Trophoblast cell (in vitro differentiated cells and primary cell): ENCODE data around the gene ZBTB2.

Source experiments
- DNase-seq, 2 donors: peaks; one replicate each; pipeline ENCODE4 v3.0.0-alpha.2; 2016
- H2AFZ ChIP-seq: 2 replicates; pipeline ENCODE4 v1.6.1; 2013; ENCODE audit warnings: low read length, moderate library complexity, mild to moderate bottlenecking; ENCODE audit not compliant: insufficient read depth, poor library complexity
- H2AK5ac ChIP-seq: 2 replicates; pipeline ENCODE4 v1.6.1; 2013; ENCODE audit warnings: mild to moderate bottlenecking, low read length
- H2BK120ac ChIP-seq: 2 replicates; pipeline ENCODE4 v1.6.1; 2013; ENCODE audit warnings: low read length, mild to moderate bottlenecking, moderate library complexity; ENCODE audit not compliant: insufficient read depth, poor library complexity
- H2BK12ac ChIP-seq: 2 replicates; pipeline ENCODE4 v1.6.1; 2013; ENCODE audit warnings: mild to moderate bottlenecking, low read length, moderate library complexity
- H2BK5ac ChIP-seq: 2 replicates; pipeline ENCODE4 v1.6.1; 2013; ENCODE audit warnings: low read length, low read depth, moderate library complexity, mild to moderate bottlenecking; ENCODE audit not compliant: poor library complexity
- H3K14ac ChIP-seq: 2 replicates; pipeline ENCODE4 v1.6.1; 2013; ENCODE audit warnings: mild to moderate bottlenecking, low read length
- H3K18ac ChIP-seq: 2 replicates; pipeline ENCODE4 v1.6.1; 2013; ENCODE audit warnings: mild to moderate bottlenecking, low read length
- H3K23ac ChIP-seq: 2 replicates; pipeline ENCODE4 v1.6.1; 2013; ENCODE audit warnings: low read length
- H3K27ac ChIP-seq: 2 replicates; pipeline ENCODE4 v1.5.1; 2013; ENCODE audit warnings: low read depth, mild to moderate bottlenecking, inconsistent platforms, low read length, moderate library complexity
- H3K27me3 ChIP-seq: 2 replicates; pipeline ENCODE4 v1.6.1; 2013; ENCODE audit warnings: inconsistent platforms, mild to moderate bottlenecking, low read length, moderate library complexity; ENCODE audit not compliant: insufficient read depth
- H3K36me3 ChIP-seq, 2 experiments: 1 replicate in 1 of 2; 2 replicates in 1 of 2; pipeline ENCODE4 v1.6.1; 2013; ENCODE audit warnings: low read length in 2 of 2, mild to moderate bottlenecking in 2 of 2, moderate library complexity in 1 of 2; ENCODE audit not compliant: insufficient read depth in 2 of 2, control insufficient read depth in 1 of 2
- H3K4ac ChIP-seq: 2 replicates; pipeline ENCODE4 v1.6.1; 2013; ENCODE audit warnings: low read depth, mild to moderate bottlenecking, low read length, moderate library complexity
- H3K4me1 ChIP-seq, 2 experiments: 1 replicate in 1 of 2; 2 replicates in 1 of 2; pipeline ENCODE4 v1.6.1; 2013; ENCODE audit warnings: low read length in 2 of 2, mild to moderate bottlenecking in 2 of 2, moderate library complexity in 1 of 2; ENCODE audit not compliant: insufficient read depth in 2 of 2, control insufficient read depth in 1 of 2
- H3K4me2 ChIP-seq: 2 replicates; pipeline ENCODE4 v1.6.1; 2013; ENCODE audit warnings: inconsistent platforms, mild to moderate bottlenecking, low read length, moderate library complexity
- H3K4me3 ChIP-seq: 2 replicates; pipeline ENCODE4 v1.5.1; 2013; ENCODE audit warnings: mild to moderate bottlenecking, low read depth, low read length, inconsistent platforms
- H3K79me1 ChIP-seq: one replicate; pipeline ENCODE4 v1.6.1; 2013; ENCODE audit warnings: low read length
- H3K79me2 ChIP-seq: 2 replicates; pipeline ENCODE4 v1.6.1; 2013; ENCODE audit warnings: low read length, mild to moderate bottlenecking; ENCODE audit not compliant: control insufficient read depth, insufficient read depth, poor library complexity
- H3K9ac ChIP-seq: 2 replicates; pipeline ENCODE4 v1.6.1; 2013; ENCODE audit warnings: mild to moderate bottlenecking, low read length
- H3K9me3 ChIP-seq: 2 replicates; pipeline ENCODE4 v1.6.1; 2013; ENCODE audit warnings: low read depth, mild to moderate bottlenecking, control low read depth, inconsistent platforms, low read length; ENCODE audit not compliant: insufficient read depth
- H4K12ac ChIP-seq: 2 replicates; pipeline ENCODE4 v1.6.1; 2013; ENCODE audit warnings: low read depth, mild to moderate bottlenecking, low read length, moderate library complexity
- H4K8ac ChIP-seq: 2 replicates; pipeline ENCODE4 v1.6.1; 2013; ENCODE audit warnings: low read depth, mild to moderate bottlenecking, low read length, moderate library complexity
- H4K91ac ChIP-seq: one replicate; pipeline ENCODE4 v1.6.1; 2013; ENCODE audit warnings: low read depth, mild to moderate bottlenecking, low read length, moderate library complexity
- WGBS: extraction: QIAGEN DNeasy Blood & Tissue Kit; methylation state at CpG from one replicate; pipeline ENCODE4 v1.1.7; 2013; ENCODE audit warnings: missing lambda C conversion rate; ENCODE audit not compliant: insufficient read length, insufficient coverage; ENCODE audit errors: extremely low coverage; 5-methylcytosine and 5-hydroxymethylcytosine counted together

Gene ZBTB2

GRCh38 chr6:151389618-151390275 lies 1.6 kb downstream of the ZBTB2 start:
- H3K14ac ChIP-seq: peak overlapping the region; percentile 100
- peak overlapping the region; percentile 89 for H3K4me2 ChIP-seq
- H2BK5ac ChIP-seq: peak overlapping the region; percentile 100
- peak overlapping the region; percentile 99 for H3K18ac ChIP-seq
- H3K9ac ChIP-seq: peak overlapping the region; percentile 100
- peak overlapping the region; percentile 100 for H3K27ac ChIP-seq
- H3K36me3 ChIP-seq: peaks cover 0 to 2% of the 10 kb centered on the region in 2 experiments
- peak overlapping the region; percentile 100 for H2AK5ac ChIP-seq
- H4K12ac ChIP-seq: peak overlapping the region; percentile 100
- peaks cover 25% of the 10 kb centered on the region for H3K79me2 ChIP-seq
- peak overlapping the region; percentile 97 for H3K4me3 ChIP-seq
- peak overlapping the region; percentile 94 for H2AFZ ChIP-seq
- H3K9me3 ChIP-seq: no peaks in the 10 kb centered on the region
- H2BK120ac ChIP-seq: peak overlapping the region; percentile 100
- peak overlapping the region; percentile 86 for H2BK12ac ChIP-seq
- peaks cover 22% of the 10 kb centered on the region for H3K79me1 ChIP-seq
- no peaks in the 10 kb centered on the region for H3K27me3 ChIP-seq
- WGBS: no CpG with 5 or more reads among the region's 54 CpGs
- peak overlapping the region; percentile 100 for H4K91ac ChIP-seq
- H3K23ac ChIP-seq: peak overlapping the region; percentile 63
- H3K4me1 ChIP-seq: peaks cover 0 to 3% of the 10 kb centered on the region in 2 experiments
- DNase-seq: peak; percentile 92 to 94
- peak overlapping the region; percentile 100 for H4K8ac ChIP-seq
- peak overlapping the region; percentile 100 for H3K4ac ChIP-seq

GRCh38 chr6:151388997-151389617 lies 2.3 kb downstream of the ZBTB2 start:
- H3K4me2 ChIP-seq: peak overlapping the region; percentile 89
- H2BK12ac ChIP-seq: no peak overlapping the region
- DNase-seq: no peak
- WGBS: no CpG with 5 or more reads among the region's 12 CpGs
- H3K27me3 ChIP-seq: no peaks in the 10 kb centered on the region
- peak overlapping the region; percentile 100 for H4K91ac ChIP-seq
- H3K23ac ChIP-seq: no peak overlapping the region
- H2AK5ac ChIP-seq: no peak overlapping the region
- H2AFZ ChIP-seq: no peak overlapping the region
- H3K4ac ChIP-seq: peak overlapping the region; percentile 84
- H3K27ac ChIP-seq: peak overlapping the region; percentile 100
- H3K4me1 ChIP-seq: peaks cover 0 to 3% of the 10 kb centered on the region in 2 experiments
- no peak overlapping the region for H3K18ac ChIP-seq
- H3K9ac ChIP-seq: peak overlapping the region; percentile 82
- H2BK5ac ChIP-seq: peak overlapping the region; percentile 100
- no peaks in the 10 kb centered on the region for H3K36me3 ChIP-seq
- peak overlapping the region; percentile 50 for H3K4me3 ChIP-seq
- peak overlapping the region; percentile 69 for H4K8ac ChIP-seq
- H3K14ac ChIP-seq: peak overlapping the region; percentile 87
- peak overlapping the region; percentile 91 for H2BK120ac ChIP-seq
- H3K79me2 ChIP-seq: peaks cover 22% of the 10 kb centered on the region
- peaks cover 22% of the 10 kb centered on the region for H3K79me1 ChIP-seq
- no peaks in the 10 kb centered on the region for H3K9me3 ChIP-seq
- peak overlapping the region; percentile 100 for H4K12ac ChIP-seq

GRCh38 chr6:151388236-151388635 lies 3.1 kb downstream of the ZBTB2 start:
- Histone ChIP-seq H3K4me2 (no peak overlapping the region), H2BK5ac (no peak overlapping the region), H3K27ac (no peak overlapping the region), H3K14ac (no peak overlapping the region), H3K9me3 (no peaks in the 10 kb centered on the region), H3K18ac (no peak overlapping the region), H3K4me1 (peaks cover 0 to 3% of the 10 kb centered on the region in 2 experiments), H4K12ac (no peak overlapping the region), H3K9ac (no peak overlapping the region), H3K27me3 (no peaks in the 10 kb centered on the region), H3K79me1 (peaks cover 22% of the 10 kb centered on the region), H3K4ac (peak overlapping the region; percentile 34), H2AK5ac (no peak overlapping the region), H3K79me2 (peaks cover 16% of the 10 kb centered on the region), H3K36me3 (peaks cover 0 to 2% of the 10 kb centered on the region in 2 experiments), H2AFZ (no peak overlapping the region), H4K91ac (no peak overlapping the region), H3K4me3 (no peak overlapping the region), H4K8ac (no peak overlapping the region), H2BK120ac (no peak overlapping the region), H3K23ac (no peak overlapping the region), H2BK12ac (no peak overlapping the region)
- DNase-seq: no peak
- no CpG with 5 or more reads among the region's 2 CpGs for WGBS

- no peak overlapping the region for H2BK5ac ChIP-seq
- no peak overlapping the region for H3K23ac ChIP-seq
- no peak overlapping the region for H3K9ac ChIP-seq
- peaks cover 0 to 3% of the 10 kb centered on the region in 2 experiments for H3K4me1 ChIP-seq
- H3K14ac ChIP-seq: no peak overlapping the region
- no peak overlapping the region for H2AK5ac ChIP-seq
- H3K18ac ChIP-seq: no peak overlapping the region
- H3K79me2 ChIP-seq: peaks cover 16% of the 10 kb centered on the region
- H2AFZ ChIP-seq: no peak overlapping the region
- no peak overlapping the region for H2BK12ac ChIP-seq
- no peaks in the 10 kb centered on the region for H3K27me3 ChIP-seq
- peaks cover 2 to 3% of the 10 kb centered on the region in 2 experiments for H3K36me3 ChIP-seq
- H4K91ac ChIP-seq: peak overlapping the region; percentile 18
- no peak overlapping the region for H3K4me3 ChIP-seq
- no peak overlapping the region for H2BK120ac ChIP-seq
- peak in 1 of 2 donors; percentile 69 for DNase-seq
- H4K12ac ChIP-seq: no peak overlapping the region
- peak overlapping the region; percentile 47 for H3K4ac ChIP-seq
- H3K27ac ChIP-seq: no peak overlapping the region
- H3K79me1 ChIP-seq: peaks cover 22% of the 10 kb centered on the region
- H3K4me2 ChIP-seq: no peak overlapping the region
- no CpG with 5 or more reads among the region's 11 CpGs for WGBS
- no peak overlapping the region for H4K8ac ChIP-seq
- H3K9me3 ChIP-seq: no peaks in the 10 kb centered on the region
Observed at GRCh38 chr6:151387175-151387970, 4.0 kb downstream of the ZBTB2 start.
